ENCODE results near the gene BOLA2B. TPM values are rescaled to one million over a fixed set of nuclear protein-coding genes. Genes with fewer than 3 reads are reported as not detected.
"Not testable (repeated sequence)": the region's sequence is repeated elsewhere in the genome, so short reads cannot be mapped to it uniquely, and the experiment has no call there.

BOLA2B gene
- total RNA-seq: 100 to 1,000 TPM; 160 to 173 TPM

- H3K4me1 Mint-ChIP-seq (ENCODE audit: low read depth); intact Hi-C loops (cut with micrococcal nuclease); H3K36me3 Mint-ChIP-seq (ENCODE audit: low read depth); H3K4me3 Mint-ChIP-seq; H3K27me3 Mint-ChIP-seq (ENCODE audit: low read depth); H3K9me3 Mint-ChIP-seq; DNase-seq; H3K27ac Mint-ChIP-seq; CTCF ChIA-PET: not testable (repeated sequence)
These were observed at the start of gene BOLA2B, which contains the start of gene SLX1A for GRCh38 chr16:30193615-30194014. Gene BOLA2B, minus strand, starts transcription at chr16:30193666. Its CDS starts 71 bp downstream, at chr16:30193595. Gene SLX1A, plus strand, starts transcription at chr16:30193875. Its CDS starts 210 bp downstream, at chr16:30194085.

DNA sequence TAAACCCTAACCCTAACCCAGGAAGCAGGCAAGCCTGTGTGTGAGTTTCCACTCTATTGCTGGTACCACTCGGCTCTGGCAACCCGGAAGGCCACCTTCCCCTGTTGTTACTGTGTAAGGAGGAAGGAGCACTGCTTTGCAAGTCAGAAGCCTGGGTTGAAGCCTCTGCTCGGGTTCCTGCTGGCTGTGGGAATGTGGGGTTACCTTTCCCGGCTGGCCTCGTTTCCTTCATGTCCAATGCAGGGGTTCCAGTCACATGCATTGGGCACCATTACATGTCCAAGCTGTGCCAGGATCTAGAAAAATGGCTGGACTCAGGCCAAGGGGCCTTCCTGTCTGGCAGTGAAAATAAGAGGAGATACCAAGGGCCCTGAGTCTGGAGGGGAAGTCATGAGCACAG lies 23.6 kb upstream of the BOLA2B start:
- H3K4me3 Mint-ChIP-seq; H3K9me3 Mint-ChIP-seq; H3K27me3 Mint-ChIP-seq (ENCODE audit: low read depth); DNase-seq; H3K4me1 Mint-ChIP-seq (ENCODE audit: low read depth); CTCF ChIA-PET; H3K36me3 Mint-ChIP-seq (ENCODE audit: low read depth); intact Hi-C loops (cut with micrococcal nuclease); H3K27ac Mint-ChIP-seq: not testable (repeated sequence)

- H3K27ac Mint-ChIP-seq; H3K9me3 Mint-ChIP-seq; H3K36me3 Mint-ChIP-seq (ENCODE audit: low read depth); H3K4me1 Mint-ChIP-seq (ENCODE audit: low read depth); H3K4me3 Mint-ChIP-seq; H3K27me3 Mint-ChIP-seq (ENCODE audit: low read depth); intact Hi-C loops (cut with micrococcal nuclease); DNase-seq; CTCF ChIA-PET: not testable (repeated sequence)
These were observed 17.9 kb upstream of the BOLA2B start for GRCh38 chr16:30211414-30211813.

GRCh38 chr16:30209032-30209431 lies 15.6 kb upstream of the BOLA2B start:
- H3K27ac Mint-ChIP-seq; intact Hi-C loops (cut with micrococcal nuclease); H3K27me3 Mint-ChIP-seq (ENCODE audit: low read depth); H3K36me3 Mint-ChIP-seq (ENCODE audit: low read depth); H3K9me3 Mint-ChIP-seq; H3K4me1 Mint-ChIP-seq (ENCODE audit: low read depth); CTCF ChIA-PET; H3K4me3 Mint-ChIP-seq: not testable (repeated sequence)
- DNase-seq: peak; percentile 20

GRCh38 chr16:30207063-30207704 lies 13.7 kb upstream of the BOLA2B start:
- H3K9me3 Mint-ChIP-seq; H3K36me3 Mint-ChIP-seq (ENCODE audit: low read depth); H3K4me1 Mint-ChIP-seq (ENCODE audit: low read depth); CTCF ChIA-PET; intact Hi-C loops (cut with micrococcal nuclease); H3K4me3 Mint-ChIP-seq; H3K27me3 Mint-ChIP-seq (ENCODE audit: low read depth); H3K27ac Mint-ChIP-seq: not testable (repeated sequence)
- peak; percentile 3 for DNase-seq

GRCh38 chr16:30206252-30206651 lies 12.8 kb upstream of the BOLA2B start:
- H3K9me3 Mint-ChIP-seq; CTCF ChIA-PET; DNase-seq; H3K4me1 Mint-ChIP-seq (ENCODE audit: low read depth); H3K36me3 Mint-ChIP-seq (ENCODE audit: low read depth); H3K27me3 Mint-ChIP-seq (ENCODE audit: low read depth); intact Hi-C loops (cut with micrococcal nuclease); H3K4me3 Mint-ChIP-seq; H3K27ac Mint-ChIP-seq: not testable (repeated sequence)

DNA sequence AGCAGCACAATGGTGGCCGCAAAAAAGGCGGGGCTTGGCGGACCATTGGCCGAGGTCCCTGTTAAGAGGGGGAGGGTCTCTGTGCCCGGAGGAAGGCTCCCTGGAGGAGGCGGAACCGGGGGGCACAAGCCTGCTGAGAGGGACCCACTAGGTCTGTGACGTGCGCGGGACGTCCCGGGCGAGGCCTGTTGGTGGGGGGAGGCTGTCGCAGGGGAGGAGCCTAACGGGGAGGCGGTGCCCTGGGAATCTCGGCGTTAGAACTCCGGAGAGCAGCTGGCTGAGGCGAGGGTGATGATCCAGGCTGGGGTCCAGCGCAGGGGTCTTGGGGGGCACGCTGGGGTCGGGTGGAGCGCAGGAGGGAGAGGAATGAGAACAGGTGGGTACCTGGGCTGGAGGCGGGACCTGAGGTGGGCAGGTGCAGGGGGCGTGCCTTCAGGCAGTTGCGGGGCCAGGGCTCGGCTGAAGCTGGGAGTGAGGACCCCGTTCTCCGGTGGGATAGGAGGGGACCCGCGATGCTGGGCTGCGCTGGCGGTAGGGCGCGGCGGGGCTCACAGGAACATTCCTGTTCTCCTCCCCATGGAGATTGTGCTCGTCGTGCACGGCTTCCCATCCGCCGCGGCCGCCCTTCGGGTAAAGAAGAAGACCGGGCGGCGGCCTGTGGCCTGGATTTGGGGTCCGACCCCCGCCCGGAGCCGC lies 12.2 kb upstream of the BOLA2B start:
- DNase-seq: peak; percentile 4
- CTCF ChIA-PET; H3K27ac Mint-ChIP-seq; H3K4me1 Mint-ChIP-seq (ENCODE audit: low read depth); H3K36me3 Mint-ChIP-seq (ENCODE audit: low read depth); H3K9me3 Mint-ChIP-seq; H3K27me3 Mint-ChIP-seq (ENCODE audit: low read depth); intact Hi-C loops (cut with micrococcal nuclease); H3K4me3 Mint-ChIP-seq: not testable (repeated sequence)

GRCh38 chr16:30199608-30200343 lies 6.3 kb upstream of the BOLA2B start:
- DNase-seq; H3K36me3 Mint-ChIP-seq (ENCODE audit: low read depth); H3K9me3 Mint-ChIP-seq; intact Hi-C loops (cut with micrococcal nuclease); H3K27ac Mint-ChIP-seq; H3K27me3 Mint-ChIP-seq (ENCODE audit: low read depth); CTCF ChIA-PET; H3K4me3 Mint-ChIP-seq; H3K4me1 Mint-ChIP-seq (ENCODE audit: low read depth): not testable (repeated sequence)

DNA sequence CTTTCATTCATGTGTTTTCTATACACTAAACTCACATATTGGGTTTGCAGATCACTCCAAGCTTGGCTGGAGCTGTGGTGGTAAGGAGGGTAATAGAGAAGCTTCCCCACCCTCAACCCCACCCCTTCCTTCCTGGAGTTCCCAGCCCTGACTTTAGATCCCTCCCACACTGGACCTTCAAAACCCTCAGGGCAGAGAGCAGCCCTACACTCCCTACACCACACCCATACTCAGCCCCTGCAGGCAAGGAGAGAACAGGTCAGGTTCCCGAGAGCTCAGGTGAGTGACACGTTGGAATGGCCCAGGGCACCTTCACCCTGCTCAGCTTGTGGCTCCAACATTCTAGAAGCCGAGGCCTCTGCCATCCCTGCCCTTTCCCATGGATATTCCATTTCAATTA lies 5.6 kb upstream of the BOLA2B start, which contains the start of gene SULT1A3:
Gene SULT1A3 (plus strand): TSS at position 207 of the 400 bp plus-strand sequence. CDS start 1,474 bp downstream, outside the sequence.
- H3K27me3 Mint-ChIP-seq (ENCODE audit: low read depth); H3K4me1 Mint-ChIP-seq (ENCODE audit: low read depth); H3K9me3 Mint-ChIP-seq; DNase-seq; H3K4me3 Mint-ChIP-seq; CTCF ChIA-PET; H3K27ac Mint-ChIP-seq; H3K36me3 Mint-ChIP-seq (ENCODE audit: low read depth); intact Hi-C loops (cut with micrococcal nuclease): not testable (repeated sequence)

- CTCF ChIA-PET; H3K36me3 Mint-ChIP-seq (ENCODE audit: low read depth); H3K4me1 Mint-ChIP-seq (ENCODE audit: low read depth); H3K9me3 Mint-ChIP-seq; H3K4me3 Mint-ChIP-seq; H3K27me3 Mint-ChIP-seq (ENCODE audit: low read depth); H3K27ac Mint-ChIP-seq; DNase-seq; intact Hi-C loops (cut with micrococcal nuclease): not testable (repeated sequence)
These were observed 3.5 kb upstream of the BOLA2B start for GRCh38 chr16:30197001-30197400.

- H3K4me1 Mint-ChIP-seq (ENCODE audit: low read depth); H3K4me3 Mint-ChIP-seq; H3K27me3 Mint-ChIP-seq (ENCODE audit: low read depth); H3K27ac Mint-ChIP-seq; DNase-seq; intact Hi-C loops (cut with micrococcal nuclease); H3K36me3 Mint-ChIP-seq (ENCODE audit: low read depth); H3K9me3 Mint-ChIP-seq; CTCF ChIA-PET: not testable (repeated sequence)
These were observed 883 bp upstream of the BOLA2B start for GRCh38 chr16:30194172-30194925.

DNA sequence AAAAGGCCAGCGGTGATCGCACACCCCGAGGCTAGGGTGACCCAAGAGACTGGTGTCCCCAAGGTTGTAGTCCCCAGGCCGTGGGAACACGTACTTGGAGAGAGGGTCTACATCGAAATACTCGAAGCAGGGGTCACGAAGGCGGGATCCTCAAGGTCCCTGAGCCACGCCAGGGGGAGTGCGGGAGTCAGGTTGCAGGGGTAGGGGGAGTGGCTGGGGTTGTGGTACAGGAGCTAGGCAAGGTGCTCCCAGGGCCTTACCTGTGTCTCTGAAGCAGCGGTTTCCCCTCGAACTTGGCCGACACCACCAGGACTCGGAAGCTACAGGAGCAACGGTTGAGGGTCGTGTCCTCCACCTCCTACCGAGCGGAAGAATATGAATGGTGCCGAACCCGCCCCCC lies 368 bp downstream of the BOLA2B start:
- H3K27me3 Mint-ChIP-seq (ENCODE audit: low read depth); intact Hi-C loops (cut with micrococcal nuclease); H3K4me3 Mint-ChIP-seq; H3K9me3 Mint-ChIP-seq; CTCF ChIA-PET; H3K36me3 Mint-ChIP-seq (ENCODE audit: low read depth); DNase-seq; H3K4me1 Mint-ChIP-seq (ENCODE audit: low read depth); H3K27ac Mint-ChIP-seq: not testable (repeated sequence)
